Measurements from ENCODE around the gene ANKRD29.

The ANKRD29 gene

DNA sequence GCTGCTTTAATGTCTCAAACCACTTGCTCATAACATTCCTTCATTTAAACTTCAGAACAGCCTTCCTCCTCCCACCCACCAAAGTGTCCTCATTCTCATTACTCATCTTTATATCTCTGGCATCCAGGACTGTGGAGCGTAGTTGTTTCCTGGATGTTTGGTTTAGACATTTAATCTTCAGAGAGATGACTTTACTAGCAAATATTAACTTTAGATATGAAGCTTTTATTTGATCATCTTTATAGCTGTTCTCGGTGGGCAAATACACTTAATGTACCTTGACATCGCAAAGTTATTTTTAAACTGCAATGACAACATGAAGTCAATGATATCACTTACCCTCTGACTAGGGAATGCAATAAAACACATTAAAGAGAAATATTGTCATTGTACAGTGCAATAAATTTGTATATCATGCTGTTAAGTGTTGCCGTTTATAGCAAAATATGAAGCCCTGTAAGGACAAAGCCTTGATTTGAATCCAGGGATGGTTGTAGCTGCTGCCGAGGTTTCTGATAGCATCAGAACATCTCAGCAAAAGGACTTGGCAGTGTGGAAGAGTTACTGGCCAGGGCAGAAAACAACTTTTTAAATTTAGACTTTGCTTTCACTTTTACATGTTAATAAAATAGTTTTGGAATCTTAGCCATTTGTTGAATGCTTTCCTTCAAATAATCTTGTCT is 21.9 kb upstream of the ANKRD29 start:
- no peak for FAIRE-seq

DNA sequence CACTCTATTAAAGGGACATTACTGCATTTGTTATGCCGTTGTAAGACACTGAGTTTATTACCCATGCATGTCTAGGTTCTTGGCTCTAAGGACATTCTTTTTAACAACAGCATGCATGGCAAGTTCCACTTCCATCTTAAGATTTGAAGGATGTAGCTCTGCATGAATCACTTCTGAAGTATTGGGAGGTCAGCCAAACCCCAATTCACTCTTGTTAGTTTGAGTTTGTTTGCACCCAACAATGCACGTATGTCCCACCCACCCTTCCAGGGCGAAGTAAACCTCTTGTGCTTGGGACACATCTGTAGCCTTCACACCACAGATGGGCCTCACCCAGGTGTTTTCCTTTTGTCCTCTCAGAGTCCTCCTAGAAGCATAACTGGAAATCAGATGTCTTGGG is 21.0 kb upstream of the ANKRD29 start:
- FAIRE-seq = no peak

- FAIRE-seq = no peak
Measured at GRCh38 chr18:23683155-23683554, 20.4 kb upstream of the ANKRD29 start.

DNA sequence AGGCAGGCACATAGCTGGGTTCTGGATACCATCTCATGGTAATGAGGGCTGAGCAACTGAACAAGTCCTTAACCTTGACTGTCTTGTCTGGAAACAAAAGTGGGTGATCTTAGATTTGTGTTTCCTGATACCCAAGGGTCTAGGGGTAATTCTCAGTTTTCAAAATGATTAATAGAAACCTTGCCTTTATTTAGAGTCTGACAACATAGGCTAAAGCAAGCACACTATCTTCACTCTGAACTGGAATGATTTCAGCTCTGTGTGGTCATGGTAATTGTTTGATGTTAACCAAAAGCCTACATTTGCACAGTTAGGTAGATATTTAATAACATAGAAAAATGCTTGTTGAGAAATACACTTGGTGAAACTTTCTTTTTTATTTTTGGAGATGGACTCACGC is 19.8 kb upstream of the ANKRD29 start:
- FAIRE-seq = no peak

DNA sequence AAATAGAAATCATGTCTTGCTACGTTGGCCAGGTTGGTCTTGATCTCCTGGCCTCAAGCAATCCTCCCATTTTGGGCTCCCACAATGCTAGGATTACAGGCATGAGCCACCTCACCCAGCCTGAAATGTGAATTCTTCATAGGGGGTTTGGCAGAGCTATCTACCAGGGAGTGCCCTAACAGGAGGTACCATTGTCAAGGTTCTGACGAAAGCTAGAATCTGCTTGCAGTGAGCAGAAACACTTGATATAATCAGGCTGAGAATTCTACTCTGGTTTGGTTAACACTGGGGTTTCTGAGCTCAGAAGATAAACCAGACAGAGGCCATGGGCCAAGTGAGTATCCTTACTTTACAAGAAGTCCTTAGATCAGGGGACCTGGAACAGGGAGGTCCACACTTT is 19.3 kb upstream of the ANKRD29 start:
- no peak for FAIRE-seq

DNA sequence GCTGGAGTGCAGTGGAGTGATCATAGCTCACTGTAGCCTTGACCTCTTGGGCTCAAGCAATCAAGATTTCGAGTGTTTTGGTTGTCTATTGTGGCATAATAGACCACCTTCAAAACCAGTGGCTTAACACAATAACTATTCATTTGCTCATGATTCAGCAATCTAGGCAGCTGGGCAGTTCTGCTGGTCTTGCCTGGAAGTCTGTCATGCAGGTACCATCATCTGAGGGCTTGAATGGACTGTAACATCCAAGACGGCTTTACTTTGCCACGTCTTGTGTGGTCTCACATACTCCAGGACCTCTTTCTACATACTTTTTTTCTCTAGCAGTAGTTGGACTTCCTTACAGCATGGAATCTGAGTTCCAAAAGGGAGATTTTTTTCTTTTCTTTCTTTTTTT is 13.2 kb upstream of the ANKRD29 start:
- no peak for FAIRE-seq

DNA sequence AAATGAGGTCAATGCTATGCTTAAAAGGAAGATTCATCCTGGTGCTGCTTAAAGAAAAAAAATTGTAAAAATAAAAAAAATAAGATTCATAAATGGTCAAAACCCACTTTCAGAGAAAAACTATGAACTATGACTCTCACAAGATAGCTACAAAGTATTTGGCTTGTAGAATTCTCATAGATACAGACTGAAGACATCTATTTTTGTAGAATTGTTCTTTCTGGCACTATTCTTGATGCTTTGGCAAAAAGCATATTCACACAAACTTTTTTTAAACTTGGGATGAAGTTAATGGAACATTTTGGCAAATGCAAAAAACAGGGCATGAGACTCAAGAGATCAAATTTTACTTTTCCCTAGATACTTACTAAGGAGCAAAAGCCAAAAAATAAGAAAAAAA is 12.5 kb upstream of the ANKRD29 start:
- FAIRE-seq = no peak

DNA sequence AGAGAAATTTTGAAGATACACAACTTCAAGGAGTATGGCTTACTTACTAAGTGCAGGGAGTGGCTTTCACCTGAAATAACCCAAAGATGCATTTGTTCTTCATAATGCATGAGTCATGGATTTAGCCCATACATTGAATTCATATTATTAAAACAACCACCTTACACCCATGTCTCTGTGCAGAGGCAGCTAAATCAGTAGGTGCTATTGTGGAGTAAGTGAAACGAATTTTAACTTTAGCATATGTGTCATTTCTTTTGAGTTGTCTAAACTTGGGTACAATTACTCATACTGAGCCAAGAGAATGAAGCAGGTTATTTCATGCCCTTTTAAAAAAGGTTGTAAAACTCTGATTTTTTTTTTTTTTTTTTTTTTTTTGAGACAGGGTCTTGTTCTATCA is 11.0 kb upstream of the ANKRD29 start:
- no peak for FAIRE-seq

- no peak for FAIRE-seq
Measured at GRCh38 chr18:23671564-23671963, 8.9 kb upstream of the ANKRD29 start.

DNA sequence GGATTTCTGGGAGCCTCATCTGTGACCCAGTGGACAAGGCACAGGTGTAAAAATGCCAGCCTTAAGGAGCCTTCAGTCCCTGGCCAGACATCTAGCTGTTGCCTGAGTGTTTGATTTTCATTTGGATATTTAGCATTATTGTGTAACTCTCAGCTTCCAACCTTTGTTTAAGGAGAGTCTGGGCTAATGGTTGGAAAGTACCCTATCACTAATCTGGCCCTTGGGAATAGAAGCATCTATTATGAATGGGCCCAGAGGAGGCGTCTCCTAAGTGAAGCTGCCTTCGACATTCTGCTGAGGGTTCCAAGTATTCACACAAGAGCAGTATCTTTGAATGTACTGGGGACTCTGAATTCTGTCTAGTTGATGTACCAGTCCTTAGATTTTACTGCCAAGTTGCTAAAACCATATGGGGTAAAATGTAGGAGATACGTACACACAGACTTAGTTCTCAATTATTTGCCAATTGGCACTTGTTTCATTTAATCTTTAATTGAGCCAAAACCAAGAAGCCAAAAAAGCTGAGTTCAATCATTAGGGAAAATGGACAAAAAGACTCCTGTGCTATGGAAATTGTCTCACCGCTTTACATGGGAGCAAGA is 7.2 kb upstream of the ANKRD29 start:
- no peak for FAIRE-seq

DNA sequence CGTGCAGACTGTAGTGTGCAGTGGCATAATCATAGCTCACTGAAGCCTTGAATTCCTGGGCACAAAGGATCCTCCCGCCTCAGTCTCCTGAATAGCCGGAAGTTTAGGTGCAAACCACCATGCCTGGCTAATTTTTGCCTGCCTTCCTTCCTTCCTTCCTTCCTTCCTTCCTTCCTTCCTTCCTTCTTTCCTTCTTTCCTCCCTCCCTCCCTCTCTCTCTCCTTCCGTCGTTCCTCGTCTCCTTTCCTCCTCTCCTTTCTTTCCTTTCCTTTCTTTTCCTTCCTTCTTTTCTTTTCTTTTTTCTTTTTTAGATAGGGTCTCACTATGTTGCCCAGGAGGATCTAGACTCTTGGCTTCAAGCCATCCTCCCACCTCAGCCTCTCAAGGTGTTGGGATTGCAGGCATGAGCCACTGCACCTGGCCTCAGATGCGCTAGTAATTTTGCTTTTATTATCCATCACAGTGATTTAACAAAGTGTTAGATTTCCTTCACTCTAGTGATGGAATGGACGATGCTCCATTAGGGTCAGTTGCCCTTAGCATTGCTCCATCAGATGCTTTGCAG is 6.6 kb upstream of the ANKRD29 start:
- no peak for FAIRE-seq

- FAIRE-seq = no peak
Measured at GRCh38 chr18:23668731-23669130, 6.0 kb upstream of the ANKRD29 start.

GRCh38 chr18:23667114-23667513 is 4.4 kb upstream of the ANKRD29 start:
- FAIRE-seq = no peak

- no peak for FAIRE-seq
Measured at GRCh38 chr18:23664674-23665073, 2.0 kb upstream of the ANKRD29 start.

- FAIRE-seq = no peak
Measured at GRCh38 chr18:23661735-23662308, 889 bp downstream of the ANKRD29 start.

DNA sequence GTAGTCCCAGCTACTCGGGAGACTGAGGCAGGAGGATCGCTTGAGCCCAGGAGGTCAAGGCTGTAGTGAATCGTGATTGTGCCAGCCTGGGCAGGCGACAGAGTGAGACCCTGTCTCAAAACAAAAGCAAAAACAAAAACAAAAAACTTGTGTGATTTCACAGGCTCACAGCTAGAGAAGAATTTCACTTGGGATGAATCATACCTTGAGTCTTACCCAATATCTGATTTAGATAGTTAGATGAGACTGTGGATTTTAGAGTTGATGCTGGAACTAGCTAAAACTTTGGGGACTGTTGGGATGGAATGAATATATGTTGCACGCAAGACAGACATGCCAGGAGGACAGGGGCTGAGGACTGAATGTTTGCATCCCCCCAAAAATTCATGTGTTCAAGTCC is 4.4 kb downstream of the ANKRD29 start:
- FAIRE-seq = no peak

GRCh38 chr18:23652232-23652631 is 10.5 kb downstream of the ANKRD29 start:
- no peak for FAIRE-seq

DNA sequence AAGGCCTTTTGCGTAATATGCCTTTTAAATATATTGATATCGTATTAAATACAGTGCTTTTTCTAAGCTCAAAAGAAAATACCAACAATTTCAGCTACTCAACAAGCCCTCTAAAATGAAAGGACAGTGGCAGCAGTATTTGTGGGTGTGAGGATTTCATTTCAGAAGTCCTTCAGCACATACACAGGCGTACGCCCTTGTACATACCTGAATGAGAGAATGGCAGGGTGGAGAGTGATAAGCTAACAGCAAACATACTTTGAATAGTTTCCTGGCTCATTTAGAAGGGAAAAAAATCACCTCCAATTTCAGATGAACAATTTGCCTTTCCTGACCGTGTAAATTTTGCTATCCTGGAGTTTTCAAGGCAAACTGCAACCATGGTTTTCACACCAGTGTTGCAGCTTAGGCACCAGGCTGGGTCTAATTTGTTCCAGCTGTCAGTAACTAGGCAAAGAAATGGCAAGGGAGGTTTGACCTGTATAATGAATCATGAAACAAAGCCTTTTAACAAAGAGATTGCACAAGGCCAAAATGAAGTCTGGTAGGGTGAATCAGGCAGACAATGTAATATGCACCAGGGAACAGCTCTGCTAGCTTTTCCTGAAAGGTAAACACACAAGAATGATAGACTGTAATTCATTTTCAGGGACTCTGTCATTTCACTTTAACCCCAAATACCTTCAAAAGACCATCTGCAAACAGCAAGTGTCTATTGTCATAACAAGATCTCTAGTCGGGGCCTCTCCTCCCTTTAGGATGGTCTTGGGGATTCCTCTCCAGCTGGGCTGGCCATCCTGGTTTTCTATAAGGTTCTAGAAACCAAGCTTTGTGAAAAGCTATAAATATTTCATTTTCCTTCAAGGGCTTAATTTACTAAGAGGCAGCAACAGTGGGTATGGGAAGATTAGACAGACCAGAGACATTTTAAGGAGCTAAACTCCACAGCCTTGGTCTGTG is 11.5 kb downstream of the ANKRD29 start:
- FAIRE-seq = no peak

DNA sequence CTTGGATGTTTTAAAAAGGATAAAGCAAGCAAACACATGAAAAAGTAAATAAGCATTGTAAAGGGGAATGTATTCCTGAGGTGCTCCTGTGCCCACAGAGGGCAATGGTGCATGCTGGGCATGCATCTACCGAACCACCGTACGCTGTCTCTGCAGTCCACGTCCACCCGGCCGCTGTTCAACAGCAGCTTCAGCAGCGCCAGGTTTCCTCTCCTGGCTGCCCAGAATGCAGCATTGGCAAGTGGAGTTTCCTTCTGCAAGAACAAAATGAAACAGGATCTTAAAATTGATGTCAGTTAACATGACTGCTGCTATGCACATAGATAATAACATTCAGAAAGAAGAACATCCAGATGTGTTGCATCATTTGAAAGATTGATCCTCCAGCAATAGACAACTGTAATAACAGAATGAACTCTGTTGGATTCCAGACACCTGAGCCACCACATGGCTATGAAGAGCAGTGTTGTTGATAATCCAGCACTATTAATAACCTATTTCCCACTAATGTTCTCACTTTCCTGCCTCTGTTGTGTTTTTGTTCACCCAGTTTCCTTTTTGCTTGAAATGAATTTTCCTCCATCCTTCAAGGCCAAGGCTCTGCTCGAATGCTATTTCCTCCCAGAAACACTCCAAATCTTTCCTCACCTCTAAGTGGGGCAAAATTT is 13.6 kb downstream of the ANKRD29 start:
- no peak for FAIRE-seq

GRCh38 chr18:23648456-23648855 is 14.3 kb downstream of the ANKRD29 start:
- FAIRE-seq = no peak

DNA sequence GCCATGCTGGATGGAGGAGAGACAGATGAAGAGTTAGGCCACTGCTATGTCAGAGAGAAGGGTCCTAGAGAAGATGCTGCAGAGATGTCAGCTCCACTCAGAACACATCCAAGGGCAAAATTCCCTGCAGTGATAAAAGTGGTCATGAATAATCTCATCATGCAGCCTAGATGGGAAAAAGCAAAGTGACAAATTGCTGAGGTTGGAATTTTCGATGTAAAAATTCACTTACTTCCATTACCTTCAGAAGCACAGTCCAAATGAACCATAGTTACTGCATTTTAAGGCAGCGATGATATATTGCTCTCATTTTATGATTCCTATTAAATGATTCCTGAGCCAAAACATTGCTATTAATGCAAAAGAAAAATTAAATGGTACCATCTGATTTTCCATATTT is 16.4 kb downstream of the ANKRD29 start:
- FAIRE-seq = no peak

DNA sequence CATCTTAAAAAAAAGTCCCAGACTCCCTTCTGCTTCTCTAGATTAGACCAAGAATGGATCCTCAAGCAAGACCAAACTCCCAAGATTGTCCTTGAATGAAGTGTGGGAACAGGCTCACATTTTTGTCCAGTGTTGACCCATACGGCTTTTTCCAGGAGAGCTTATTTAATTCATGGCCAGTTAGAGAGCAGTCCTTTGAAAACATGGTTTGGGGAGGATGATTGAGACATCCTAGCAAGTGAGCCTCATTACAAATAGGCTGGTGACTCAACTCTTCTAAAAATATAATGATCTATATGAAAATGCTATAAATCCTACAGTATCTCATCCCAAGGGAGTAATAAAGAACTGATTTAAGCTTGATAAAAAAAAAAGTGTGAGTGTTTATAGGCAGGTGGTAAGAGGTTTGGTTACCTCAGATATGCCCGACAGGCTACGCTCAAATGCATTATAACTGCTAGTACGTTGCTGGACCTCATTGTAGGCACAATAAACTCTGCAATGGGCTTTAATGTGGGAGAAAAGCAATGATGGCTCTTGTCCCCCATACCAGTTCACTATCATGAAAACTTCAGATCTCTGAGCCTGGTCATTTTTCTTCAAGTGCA is 17.0 kb downstream of the ANKRD29 start:
- FAIRE-seq = no peak
